ENCODE results near the gene ATG4B.
A peak's percentile ranks its signal among the peaks of the same experiment; 100 is the strongest.
"Not testable (repeated sequence)": the region's sequence is repeated elsewhere in the genome, so short reads cannot be mapped to it uniquely, and the experiment has no call there.

ATG4B gene

GRCh38 chr2:241637018-241637794 is at the start of gene ATG4B, which contains the start of gene THAP4:
Gene ATG4B, plus strand, starts transcription at chr2:241637693. Its CDS starts 22 bp downstream, at chr2:241637715.
Gene THAP4, minus strand, starts transcription at chr2:241637158. Its CDS starts 141 bp downstream, at chr2:241637017.
- peak; percentile 87 for DNase-seq (ENCODE audit: low read depth)

DNA sequence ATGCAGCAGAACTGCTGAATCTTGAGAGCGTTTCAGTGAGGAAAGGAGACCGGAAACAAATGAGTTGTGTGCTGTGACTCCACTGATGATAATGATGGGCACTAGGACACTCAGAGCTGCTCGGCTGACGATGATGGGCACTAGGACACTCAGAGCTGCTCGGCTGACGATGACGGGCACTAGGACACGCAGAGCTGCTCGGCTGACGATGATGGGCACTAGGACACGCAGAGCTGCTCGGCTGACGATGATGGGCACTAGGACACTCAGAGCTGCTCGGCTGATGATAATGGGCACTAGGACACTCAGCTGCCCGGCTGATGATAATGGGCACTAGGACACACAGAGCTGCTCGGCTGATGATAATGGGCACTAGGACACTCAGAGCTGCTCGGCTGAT is 47.6 kb upstream of the ATG4B start:
- DNase-seq (ENCODE audit: low read depth) = not testable (repeated sequence)

GRCh38 chr2:241590496-241591455 is 46.7 kb upstream of the ATG4B start:
- not testable (repeated sequence) for DNase-seq (ENCODE audit: low read depth)

- DNase-seq (ENCODE audit: low read depth) = no peak
Measured at GRCh38 chr2:241592126-241592845, 45.2 kb upstream of the ATG4B start.

DNA sequence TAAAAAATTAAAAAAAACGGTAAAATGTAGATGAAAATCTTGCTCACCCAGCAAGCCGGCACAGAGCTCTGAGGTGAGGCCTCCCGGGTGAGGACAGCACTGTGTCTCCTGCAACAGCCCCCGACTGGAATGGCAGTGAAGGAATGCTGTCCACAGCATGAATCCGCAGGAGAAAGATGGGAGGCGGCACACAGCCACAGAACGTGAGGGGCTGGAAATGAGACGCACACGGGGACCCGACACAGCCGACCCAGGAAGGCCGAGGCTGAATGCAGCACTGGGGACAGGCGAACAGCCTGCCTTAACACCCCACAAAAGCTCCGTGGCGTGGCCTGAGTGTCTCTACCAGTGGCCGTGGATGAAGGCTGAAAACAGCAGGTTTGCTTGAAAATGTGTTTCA is 44.2 kb upstream of the ATG4B start:
- no peak for DNase-seq (ENCODE audit: low read depth)

DNA sequence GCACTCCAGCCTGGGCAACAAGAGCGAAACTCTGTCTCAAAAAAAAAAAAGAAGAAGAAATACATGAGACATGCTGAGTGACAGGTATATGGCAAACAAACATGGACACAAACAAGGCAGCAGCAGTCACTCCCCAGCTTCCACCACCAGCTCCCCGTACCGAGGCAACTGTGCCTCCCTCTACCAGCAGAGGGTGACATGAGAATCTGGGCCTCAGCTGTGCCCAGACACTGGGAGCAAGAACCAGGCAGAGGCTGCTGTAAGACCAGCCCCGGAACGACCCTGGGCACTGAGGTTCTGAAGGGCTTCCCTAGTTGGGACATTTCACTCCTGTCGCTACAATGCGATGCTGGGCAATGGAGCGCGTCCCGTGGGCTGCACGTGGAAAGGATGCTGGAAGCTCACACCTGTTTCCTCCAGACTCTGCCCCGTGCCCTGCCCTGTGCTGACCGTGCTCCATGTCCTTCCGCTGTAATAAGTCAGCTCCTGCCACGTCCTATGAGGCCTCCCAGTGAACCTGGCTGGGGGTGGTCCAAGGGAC is 41.8 kb upstream of the ATG4B start:
- DNase-seq (ENCODE audit: low read depth) = peak; percentile 49

DNA sequence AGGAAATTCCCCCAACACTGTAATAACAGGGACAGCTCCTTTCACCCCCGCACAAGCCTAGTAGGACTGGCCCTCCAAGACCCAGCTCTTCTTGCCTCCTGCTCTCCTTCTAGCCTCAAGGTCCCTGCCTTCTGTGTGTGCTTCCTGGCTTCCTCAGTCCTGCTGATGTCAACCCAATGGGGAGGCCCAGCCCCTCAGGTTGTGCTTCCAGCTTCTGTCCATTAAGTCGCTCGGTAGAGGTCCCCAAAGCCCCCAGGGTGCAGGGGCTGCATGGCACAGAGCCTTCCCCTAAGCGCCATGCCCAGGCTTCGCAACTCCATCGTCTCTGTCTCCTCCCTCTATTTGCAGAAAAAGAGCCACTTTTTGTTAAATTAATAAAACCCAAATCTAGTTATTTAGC is 39.9 kb upstream of the ATG4B start:
- no peak for DNase-seq (ENCODE audit: low read depth)

DNA sequence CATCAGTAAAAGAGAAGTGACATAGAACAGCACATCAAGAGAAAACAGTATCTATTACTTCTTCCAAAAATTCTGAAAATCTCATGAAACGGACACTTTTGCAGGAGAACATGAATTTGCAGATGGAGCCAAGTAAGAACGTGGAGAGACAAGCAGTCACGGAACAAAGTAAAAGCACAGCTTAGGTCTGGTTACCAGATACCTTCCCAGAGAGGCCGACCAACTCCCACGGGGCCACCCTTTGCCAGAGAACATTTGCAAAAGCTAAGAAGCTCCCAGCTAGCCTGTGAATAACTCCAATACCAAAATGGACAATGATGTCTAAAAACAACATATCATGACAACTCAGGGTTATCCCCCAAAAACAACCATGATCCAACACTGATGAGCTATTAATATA is 39.4 kb upstream of the ATG4B start:
- no peak for DNase-seq (ENCODE audit: low read depth)

GRCh38 chr2:241598487-241598886 is 39.0 kb upstream of the ATG4B start:
- no peak for DNase-seq (ENCODE audit: low read depth)

GRCh38 chr2:241599615-241600014 is 37.9 kb upstream of the ATG4B start:
- DNase-seq (ENCODE audit: low read depth) = no peak

GRCh38 chr2:241601841-241602240 is 35.7 kb upstream of the ATG4B start:
- no peak for DNase-seq (ENCODE audit: low read depth)

- DNase-seq (ENCODE audit: low read depth) = no peak
Measured at GRCh38 chr2:241602720-241603119, 34.8 kb upstream of the ATG4B start.

GRCh38 chr2:241603686-241604085 is 33.8 kb upstream of the ATG4B start:
- DNase-seq (ENCODE audit: low read depth) = no peak

GRCh38 chr2:241606186-241606585 is 31.3 kb upstream of the ATG4B start:
- DNase-seq (ENCODE audit: low read depth) = no peak

GRCh38 chr2:241607162-241607885 is 30.2 kb upstream of the ATG4B start:
- no peak for DNase-seq (ENCODE audit: low read depth)

DNA sequence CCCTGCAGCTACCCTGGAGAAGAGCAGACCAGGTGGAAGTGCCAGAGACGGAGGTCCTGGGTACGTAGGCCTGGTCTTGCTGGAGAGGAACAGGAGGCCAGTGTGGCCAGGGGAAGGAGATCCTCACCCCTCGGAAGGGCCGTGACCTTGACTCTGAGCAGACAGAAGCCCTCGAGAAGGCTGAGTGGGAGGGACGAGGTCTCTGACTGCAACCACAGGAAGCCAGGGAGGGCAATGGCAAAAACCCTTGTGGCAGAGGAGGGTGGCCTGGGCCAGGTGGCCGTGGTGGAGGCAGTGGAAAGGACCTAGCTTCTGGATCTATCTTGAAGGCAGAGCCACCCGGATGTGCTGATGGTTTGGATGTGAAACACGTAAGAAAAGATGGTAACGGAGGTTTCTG is 28.6 kb upstream of the ATG4B start:
- no peak for DNase-seq (ENCODE audit: low read depth)

- DNase-seq (ENCODE audit: low read depth) = peak; percentile 89
Measured at GRCh38 chr2:241609859-241610793, 27.4 kb upstream of the ATG4B start.

GRCh38 chr2:241611062-241611461 is 26.4 kb upstream of the ATG4B start:
- no peak for DNase-seq (ENCODE audit: low read depth)

DNA sequence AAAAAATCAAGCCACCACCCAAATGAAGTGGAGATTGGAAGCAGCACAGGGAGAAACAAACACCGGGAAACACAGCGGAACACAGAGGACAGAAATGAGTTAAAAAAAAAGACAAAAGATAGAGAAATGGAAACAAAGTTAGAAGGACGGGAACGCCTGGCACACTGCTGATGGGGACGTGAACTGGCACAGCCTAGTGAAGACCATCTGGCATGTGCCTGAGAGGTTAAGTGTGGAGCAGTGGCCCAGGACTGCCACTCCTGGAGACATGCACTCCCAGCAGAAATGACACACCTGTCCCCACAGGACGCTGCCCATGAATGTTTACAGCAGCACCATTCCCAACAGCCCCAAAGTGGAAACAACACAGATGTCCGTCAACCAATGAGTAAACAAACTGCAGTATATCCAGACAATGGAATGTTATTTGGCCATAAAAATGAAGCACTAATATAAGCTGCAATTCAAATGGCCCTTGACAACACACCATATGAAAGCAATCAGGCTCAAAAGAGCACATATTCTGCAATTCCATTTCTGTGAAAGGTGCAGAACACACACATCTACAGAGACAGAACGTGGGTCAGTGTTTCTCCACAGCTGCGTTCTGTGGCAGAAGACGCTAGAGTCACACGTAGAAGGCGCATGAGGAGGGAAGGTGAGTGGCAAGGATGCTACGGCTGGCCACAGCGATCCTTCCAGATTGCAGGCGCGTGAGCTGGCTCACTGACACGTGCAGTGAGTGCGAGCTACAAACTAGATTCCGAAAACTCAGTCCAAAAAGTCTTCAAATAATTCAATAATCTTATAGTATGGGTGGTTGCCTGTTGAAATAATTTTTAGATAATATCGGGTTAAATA is 25.1 kb upstream of the ATG4B start:
- DNase-seq (ENCODE audit: low read depth) = no peak

All from ELR (cell line).